Fibroblast of lung (primary cell): Measurements from ENCODE around the gene XYLT1. TPM values are rescaled to one million over a fixed set of nuclear protein-coding genes. Genes with fewer than 3 reads are reported as not detected.

ENCODE experiments used
- DNase-seq, 2 donors: peaks; one replicate each; pipeline versions ENCODE4 v3.0.0 to v3.0.0-alpha.2; 2010; ENCODE audit warnings: low read depth in 2 of 2
- H2AFZ ChIP-seq: 2 replicates; pipeline ENCODE4 v1.5.1; 2012; ENCODE audit warnings: low read length, control low read depth, inconsistent platforms
- H3K27ac ChIP-seq: 2 replicates; pipeline ENCODE4 v1.5.1; 2011; ENCODE audit warnings: low read length, control low read depth; ENCODE audit not compliant: insufficient read depth
- H3K27me3 ChIP-seq: 2 replicates; pipeline ENCODE4 v1.5.1; 2011; ENCODE audit warnings: mild to moderate bottlenecking, low read length; ENCODE audit not compliant: control insufficient read depth, insufficient read depth
- H3K36me3 ChIP-seq: 2 replicates; pipeline ENCODE4 v1.5.1; 2011; ENCODE audit warnings: low read length; ENCODE audit not compliant: control insufficient read depth, insufficient read depth
- H3K4me1 ChIP-seq: 2 replicates; pipeline ENCODE4 v1.5.1; 2011; ENCODE audit warnings: low read length; ENCODE audit not compliant: control insufficient read depth, insufficient read depth; ENCODE audit errors: extremely low read depth
- H3K4me2 ChIP-seq: 2 replicates; pipeline ENCODE4 v1.5.1; 2011; ENCODE audit warnings: low read length, control low read depth; ENCODE audit not compliant: insufficient read depth; ENCODE audit errors: extremely low read depth
- H3K4me3 ChIP-seq, 4 experiments: fragments of 200-600 bp in 1 of 4; sonication (generic) in 1 of 4; replicated peaks in 1 of 4; 2 replicates each; pipeline ENCODE4 v1.5.1; 2011 to 2016; ENCODE audit warnings: low read length in 4 of 4, low read depth in 3 of 4, mild to moderate bottlenecking in 3 of 4, control low read depth in 2 of 4, inconsistent platforms in 1 of 4, mixed read lengths in 1 of 4; ENCODE audit not compliant: insufficient read depth in 1 of 4; ENCODE audit errors: control extremely low read depth in 1 of 4
- H3K79me2 ChIP-seq: 2 replicates; pipeline ENCODE4 v1.5.1; 2012; ENCODE audit warnings: mild to moderate bottlenecking, low read length, inconsistent platforms; ENCODE audit not compliant: control insufficient read depth, insufficient read depth
- H3K9ac ChIP-seq: 2 replicates; pipeline ENCODE4 v1.5.1; 2011; ENCODE audit warnings: mild to moderate bottlenecking, low read length, control low read depth; ENCODE audit not compliant: insufficient read depth
- H3K9me3 ChIP-seq: 2 replicates; pipeline ENCODE4 v1.5.1; 2012; ENCODE audit warnings: low read depth, low read length; ENCODE audit not compliant: control insufficient read depth, insufficient read depth
- H4K20me1 ChIP-seq: 2 replicates; pipeline ENCODE4 v1.5.1; 2011; ENCODE audit warnings: low read length; ENCODE audit not compliant: control insufficient read depth, insufficient read depth; ENCODE audit errors: extremely low read depth
- EZH2 ChIP-seq: IDR thresholded peaks from 2 replicates; pipeline ENCODE4 v1.5.1; 2012; ENCODE audit warnings: low read length, control low read depth, mild to moderate bottlenecking; ENCODE audit errors: missing control alignments
- polyA plus RNA-seq, 2 donors: library from polyadenylated mRNA; depleted of rRNA in 1 of 2; stranded (reverse) in 1 of 2; unstranded in 1 of 2; fragments of >200 nt; gene quantifications; 2 replicates each; pipeline ENCODE4 v1.2.1, GENCODE V29; 2011 to 2012; ENCODE audit warnings: missing spikeins in 1 of 2
- total RNA-seq: library from RNA; depleted of rRNA; stranded (reverse); fragments of >200 nt; gene quantifications from 2 replicates; pipeline ENCODE4 v1.2.1, GENCODE V29; 2014
- TF ChIP-seq, protein P1 (sequence below), 2 donors: IDR thresholded peaks in 1 of 2; conservative IDR thresholded peaks in 1 of 2; 1 replicate in 1 of 2; 2 replicates in 1 of 2; pipeline ENCODE4 v1.5.1; 2011 to 2012; ENCODE audit warnings: low read length in 2 of 2, control low read depth in 1 of 2, inconsistent platforms in 1 of 2, low read depth in 1 of 2, mild to moderate bottlenecking in 1 of 2

XYLT1 gene
- total and polyA plus RNA-seq, 2 donors (not counting 1 experiment from before 2014, with no cell fraction given): 9.3 to 21.8 TPM

GRCh38 chr16:17154981-17155380 lies 315.8 kb downstream of the XYLT1 start:
- Histone ChIP-seq H3K36me3 (no peaks in the 10 kb centered on the region), H3K4me1 (no peaks in the 10 kb centered on the region), H3K9ac (no peak overlapping the region), H4K20me1 (no peaks in the 10 kb centered on the region), H3K27me3 (no peaks in the 10 kb centered on the region), H3K4me2 (no peak overlapping the region), H3K4me3 (no peak overlapping the region), H3K27ac (no peak overlapping the region), H3K9me3 (no peaks in the 10 kb centered on the region), H3K79me2 (no peaks in the 10 kb centered on the region), H2AFZ (no peak overlapping the region)
- no peak for TF ChIP-seq EZH2
- TF ChIP-seq, protein P1, sequence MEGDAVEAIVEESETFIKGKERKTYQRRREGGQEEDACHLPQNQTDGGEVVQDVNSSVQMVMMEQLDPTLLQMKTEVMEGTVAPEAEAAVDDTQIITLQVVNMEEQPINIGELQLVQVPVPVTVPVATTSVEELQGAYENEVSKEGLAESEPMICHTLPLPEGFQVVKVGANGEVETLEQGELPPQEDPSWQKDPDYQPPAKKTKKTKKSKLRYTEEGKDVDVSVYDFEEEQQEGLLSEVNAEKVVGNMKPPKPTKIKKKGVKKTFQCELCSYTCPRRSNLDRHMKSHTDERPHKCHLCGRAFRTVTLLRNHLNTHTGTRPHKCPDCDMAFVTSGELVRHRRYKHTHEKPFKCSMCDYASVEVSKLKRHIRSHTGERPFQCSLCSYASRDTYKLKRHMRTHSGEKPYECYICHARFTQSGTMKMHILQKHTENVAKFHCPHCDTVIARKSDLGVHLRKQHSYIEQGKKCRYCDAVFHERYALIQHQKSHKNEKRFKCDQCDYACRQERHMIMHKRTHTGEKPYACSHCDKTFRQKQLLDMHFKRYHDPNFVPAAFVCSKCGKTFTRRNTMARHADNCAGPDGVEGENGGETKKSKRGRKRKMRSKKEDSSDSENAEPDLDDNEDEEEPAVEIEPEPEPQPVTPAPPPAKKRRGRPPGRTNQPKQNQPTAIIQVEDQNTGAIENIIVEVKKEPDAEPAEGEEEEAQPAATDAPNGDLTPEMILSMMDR (conservative IDR thresholded peaks at IDR 0.05 in 1 of 2, IDR thresholded peaks at IDR 0.05 in 1 of 2; ENCODE audit: low read depth in 1 of 2, low read length in 2 of 2): no peak
- DNase-seq: no peak

- no peak for TF ChIP-seq EZH2
- TF ChIP-seq, protein P1 (conservative IDR thresholded peaks at IDR 0.05 in 1 of 2, IDR thresholded peaks at IDR 0.05 in 1 of 2; ENCODE audit: low read depth in 1 of 2, low read length in 2 of 2): no peak
- Histone ChIP-seq H3K27me3 (no peaks in the 10 kb centered on the region), H4K20me1 (no peaks in the 10 kb centered on the region), H2AFZ (no peak overlapping the region), H3K4me2 (no peak overlapping the region), H3K27ac (no peak overlapping the region), H3K4me3 (no peak overlapping the region), H3K4me1 (no peaks in the 10 kb centered on the region), H3K36me3 (no peaks in the 10 kb centered on the region), H3K9ac (no peak overlapping the region), H3K9me3 (no peaks in the 10 kb centered on the region), H3K79me2 (no peaks in the 10 kb centered on the region)
- DNase-seq: no peak
Observed at GRCh38 chr16:17152311-17152710, 318.4 kb downstream of the XYLT1 start.

- Histone ChIP-seq H3K9ac (no peak overlapping the region), H2AFZ (no peak overlapping the region), H3K9me3 (no peaks in the 10 kb centered on the region), H3K4me2 (no peak overlapping the region), H3K79me2 (no peaks in the 10 kb centered on the region), H3K27me3 (no peaks in the 10 kb centered on the region), H3K4me3 (no peak overlapping the region), H3K27ac (no peak overlapping the region), H3K36me3 (no peaks in the 10 kb centered on the region), H3K4me1 (no peaks in the 10 kb centered on the region), H4K20me1 (no peaks in the 10 kb centered on the region)
- DNase-seq: no peak
- no peak for TF ChIP-seq EZH2
- TF ChIP-seq, protein P1 (conservative IDR thresholded peaks at IDR 0.05 in 1 of 2, IDR thresholded peaks at IDR 0.05 in 1 of 2; ENCODE audit: low read depth in 1 of 2, low read length in 2 of 2): no peak
Observed at GRCh38 chr16:17151335-17151734, 319.4 kb downstream of the XYLT1 start.
